Peyer's patch (tissue), 4 donors: ENCODE data around the gene UQCR10.

Source experiments
- POLR2A ChIP-seq, 2 donors: fragments of 450-650 bp; IDR thresholded peaks; one replicate each; pipeline ENCODE4 v1.5.1; 2017; ENCODE audit warnings: antibody characterized with exemption in 2 of 2, mild to moderate bottlenecking in 2 of 2, moderate library complexity in 2 of 2
- TF ChIP-seq, protein P1 (sequence below), 6 experiments: fragments of 450-650 bp in 4 of 6; fragments of 200-600 bp in 2 of 6; sonication (generic) in 1 of 6; IDR thresholded peaks; one replicate each; pipeline ENCODE4 v1.5.1; 2017 to 2019; ENCODE audit warnings: antibody characterized with exemption in 6 of 6, mild to moderate bottlenecking in 3 of 6, moderate library complexity in 1 of 6

DNA sequence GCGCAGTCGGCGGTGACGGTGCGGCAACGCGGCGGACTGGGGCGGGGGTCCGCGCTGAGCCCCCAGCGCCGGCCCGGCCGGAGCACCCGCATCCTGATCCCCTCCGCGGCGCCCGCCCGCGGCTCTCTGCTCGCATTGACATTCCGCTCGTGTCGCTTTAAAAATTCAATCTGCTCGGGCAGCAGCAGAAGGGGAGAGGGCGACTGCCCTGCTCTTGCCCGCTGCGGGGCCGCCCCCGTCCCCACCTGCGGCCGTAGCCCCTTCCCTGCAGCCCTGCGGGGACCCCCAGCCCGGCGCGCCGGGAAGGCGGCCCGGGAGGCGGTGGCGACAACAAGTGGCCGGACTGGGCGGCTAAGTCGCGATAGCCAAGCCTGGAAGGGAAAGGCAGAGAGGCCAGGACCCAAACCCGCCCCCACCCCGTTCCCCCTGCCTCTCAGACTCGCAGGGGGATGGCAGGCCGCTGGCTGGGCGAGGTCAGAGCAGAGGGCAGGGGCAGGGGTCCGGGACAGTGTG lies 46.3 kb upstream of the UQCR10 start:
- TF ChIP-seq, protein P1, sequence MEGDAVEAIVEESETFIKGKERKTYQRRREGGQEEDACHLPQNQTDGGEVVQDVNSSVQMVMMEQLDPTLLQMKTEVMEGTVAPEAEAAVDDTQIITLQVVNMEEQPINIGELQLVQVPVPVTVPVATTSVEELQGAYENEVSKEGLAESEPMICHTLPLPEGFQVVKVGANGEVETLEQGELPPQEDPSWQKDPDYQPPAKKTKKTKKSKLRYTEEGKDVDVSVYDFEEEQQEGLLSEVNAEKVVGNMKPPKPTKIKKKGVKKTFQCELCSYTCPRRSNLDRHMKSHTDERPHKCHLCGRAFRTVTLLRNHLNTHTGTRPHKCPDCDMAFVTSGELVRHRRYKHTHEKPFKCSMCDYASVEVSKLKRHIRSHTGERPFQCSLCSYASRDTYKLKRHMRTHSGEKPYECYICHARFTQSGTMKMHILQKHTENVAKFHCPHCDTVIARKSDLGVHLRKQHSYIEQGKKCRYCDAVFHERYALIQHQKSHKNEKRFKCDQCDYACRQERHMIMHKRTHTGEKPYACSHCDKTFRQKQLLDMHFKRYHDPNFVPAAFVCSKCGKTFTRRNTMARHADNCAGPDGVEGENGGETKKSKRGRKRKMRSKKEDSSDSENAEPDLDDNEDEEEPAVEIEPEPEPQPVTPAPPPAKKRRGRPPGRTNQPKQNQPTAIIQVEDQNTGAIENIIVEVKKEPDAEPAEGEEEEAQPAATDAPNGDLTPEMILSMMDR (IDR thresholded peaks at IDR 0.05) = no peak
- TF ChIP-seq POLR2A (IDR thresholded peaks at IDR 0.05) = no peak
